BJ (cell line): ENCODE data around the gene SPATA16. TPM values are rescaled to one million over a fixed set of nuclear protein-coding genes. Genes with fewer than 3 reads are reported as not detected.

Source experiments
- CTCF ChIA-PET: fragments of 350-600 bp; formaldehyde crosslinking; extraction: SDS; loops from one replicate; lab custom pipeline; 2021; ENCODE audit warnings: antibody characterized with exemption, inconsistent platforms; lab: Yijun Ruan, JAX
- POLR2A ChIA-PET: fragments of 300-600 bp; sonication (Branson Sonifier 250); formaldehyde crosslinking; extraction: SDS; loops from one replicate; lab custom pipeline; 2021; ENCODE audit warnings: antibody characterized with exemption; lab: Charles Lee
- DNase-seq: peaks from one replicate; pipeline ENCODE4 v3.0.0-alpha.2; 2011; ENCODE audit warnings: low read depth
- H3K27me3 ChIP-seq: 2 replicates; pipeline ENCODE4 v1.6.0; 2011; ENCODE audit warnings: low read length; ENCODE audit not compliant: control insufficient read depth, insufficient read depth
- H3K36me3 ChIP-seq: 2 replicates; pipeline ENCODE4 v1.5.1; 2011; ENCODE audit warnings: low read length; ENCODE audit not compliant: control insufficient read depth, insufficient read depth
- H3K4me3 ChIP-seq: 2 replicates; pipeline ENCODE4 v1.5.1; 2011; ENCODE audit warnings: low read depth, mild to moderate bottlenecking, control low read depth, low read length
- polyA plus RNA-seq: library from polyadenylated mRNA; depleted of rRNA; stranded (reverse); fragments of >200 nt; gene quantifications from 2 replicates; pipeline ENCODE4 v1.2.3, GENCODE V29; 2011
- TF ChIP-seq, protein P1 (sequence below): IDR thresholded peaks from 2 replicates; pipeline ENCODE4 v1.5.1; 2011; ENCODE audit warnings: low read depth, mild to moderate bottlenecking, control low read depth, inconsistent platforms, low read length, moderate library complexity; ENCODE audit not compliant: insufficient read depth

SPATA16 gene
- polyA plus RNA-seq, 1 experiment = not detected

DNA sequence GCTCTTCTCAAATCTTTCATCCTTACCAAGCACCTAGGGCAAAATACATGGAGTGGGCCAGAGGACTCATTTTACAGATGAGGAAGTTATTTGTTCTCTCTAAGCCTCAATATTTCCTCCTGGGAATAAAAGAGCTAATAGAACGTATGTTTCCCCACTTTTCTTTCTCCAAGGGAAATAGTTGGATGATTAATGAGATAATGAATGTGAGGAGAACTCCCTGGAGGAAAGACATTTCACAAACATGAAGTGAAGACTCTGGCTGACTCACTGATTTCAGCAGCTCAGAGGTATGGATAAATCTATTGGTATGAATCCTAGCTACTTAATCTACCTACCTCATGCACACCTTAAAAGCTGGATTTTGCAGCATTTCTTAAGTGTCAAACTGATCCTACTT is 292.1 kb downstream of the SPATA16 start:
- no peak overlapping the region for H3K4me3 ChIP-seq
- no peaks in the 10 kb centered on the region for H3K36me3 ChIP-seq
- ChIA-PET POLR2A (no interaction called here), CTCF (interaction anchor here (0.7 to 1.7 kb wide), 2 partner anchors 10 to 12 kb away, joined by 3 to 6 read pairs; no protein-coding TSS in a partner anchor)
- DNase-seq = peak; percentile 14
- 0 out of 2 replicates have a peak, but pooled peaks cover 2% of the 10 kb centered on the region for H3K27me3 ChIP-seq
- TF ChIP-seq, protein P1, sequence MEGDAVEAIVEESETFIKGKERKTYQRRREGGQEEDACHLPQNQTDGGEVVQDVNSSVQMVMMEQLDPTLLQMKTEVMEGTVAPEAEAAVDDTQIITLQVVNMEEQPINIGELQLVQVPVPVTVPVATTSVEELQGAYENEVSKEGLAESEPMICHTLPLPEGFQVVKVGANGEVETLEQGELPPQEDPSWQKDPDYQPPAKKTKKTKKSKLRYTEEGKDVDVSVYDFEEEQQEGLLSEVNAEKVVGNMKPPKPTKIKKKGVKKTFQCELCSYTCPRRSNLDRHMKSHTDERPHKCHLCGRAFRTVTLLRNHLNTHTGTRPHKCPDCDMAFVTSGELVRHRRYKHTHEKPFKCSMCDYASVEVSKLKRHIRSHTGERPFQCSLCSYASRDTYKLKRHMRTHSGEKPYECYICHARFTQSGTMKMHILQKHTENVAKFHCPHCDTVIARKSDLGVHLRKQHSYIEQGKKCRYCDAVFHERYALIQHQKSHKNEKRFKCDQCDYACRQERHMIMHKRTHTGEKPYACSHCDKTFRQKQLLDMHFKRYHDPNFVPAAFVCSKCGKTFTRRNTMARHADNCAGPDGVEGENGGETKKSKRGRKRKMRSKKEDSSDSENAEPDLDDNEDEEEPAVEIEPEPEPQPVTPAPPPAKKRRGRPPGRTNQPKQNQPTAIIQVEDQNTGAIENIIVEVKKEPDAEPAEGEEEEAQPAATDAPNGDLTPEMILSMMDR = no peak

DNA sequence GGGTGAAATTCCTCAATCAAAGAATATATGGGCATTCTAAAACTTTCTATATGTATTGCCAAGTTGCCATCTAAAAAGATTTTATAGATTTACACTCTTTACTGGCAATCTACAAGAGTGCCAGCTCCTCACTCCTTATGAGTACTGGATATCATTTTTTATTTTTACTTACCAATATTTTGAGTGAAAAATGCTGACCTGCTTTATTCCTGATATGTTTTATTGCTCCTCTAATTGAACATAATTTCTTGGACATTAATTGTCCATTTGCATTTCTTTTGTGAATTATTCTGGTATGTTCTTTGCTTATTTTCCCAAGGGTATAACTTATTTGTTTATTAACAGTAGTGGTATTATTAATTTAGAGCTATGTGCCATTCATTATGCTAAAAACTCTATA is 293.7 kb downstream of the SPATA16 start:
- TF ChIP-seq, protein P1 = no peak
- CTCF ChIA-PET = interaction anchor here (1.7 kb wide), 1 partner anchor 11 kb away, joined by 6 read pairs; no protein-coding TSS in a partner anchor
- H3K27me3 ChIP-seq = no peaks in the 10 kb centered on the region
- POLR2A ChIA-PET = no interaction called here
- no peaks in the 10 kb centered on the region for H3K36me3 ChIP-seq
- no peak overlapping the region for H3K4me3 ChIP-seq
- DNase-seq = no peak

DNA sequence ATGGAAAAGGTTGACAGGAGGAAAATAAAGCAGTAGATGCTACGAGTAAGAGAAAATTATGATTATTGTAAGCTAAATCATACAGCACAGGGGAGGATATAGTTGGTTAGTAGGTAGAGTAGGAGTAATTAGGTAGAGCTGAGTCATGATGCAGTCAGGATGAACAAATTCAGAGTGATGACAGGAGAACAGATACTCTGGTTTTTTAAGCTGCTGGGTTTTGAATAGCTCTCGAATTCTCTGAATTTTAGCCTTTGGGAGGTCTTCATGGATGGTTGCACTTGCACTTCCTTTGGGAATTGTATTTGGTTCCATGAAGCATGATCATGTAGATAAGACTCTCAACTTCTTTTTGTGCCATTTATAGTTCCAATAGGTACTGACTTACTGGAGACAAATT is 294.3 kb downstream of the SPATA16 start:
- DNase-seq = no peak
- no peaks in the 10 kb centered on the region for H3K36me3 ChIP-seq
- H3K27me3 ChIP-seq = no peaks in the 10 kb centered on the region
- no peak overlapping the region for H3K4me3 ChIP-seq
- TF ChIP-seq, protein P1 = no peak
- CTCF ChIA-PET = no interaction called here
- POLR2A ChIA-PET = no interaction called here

DNA sequence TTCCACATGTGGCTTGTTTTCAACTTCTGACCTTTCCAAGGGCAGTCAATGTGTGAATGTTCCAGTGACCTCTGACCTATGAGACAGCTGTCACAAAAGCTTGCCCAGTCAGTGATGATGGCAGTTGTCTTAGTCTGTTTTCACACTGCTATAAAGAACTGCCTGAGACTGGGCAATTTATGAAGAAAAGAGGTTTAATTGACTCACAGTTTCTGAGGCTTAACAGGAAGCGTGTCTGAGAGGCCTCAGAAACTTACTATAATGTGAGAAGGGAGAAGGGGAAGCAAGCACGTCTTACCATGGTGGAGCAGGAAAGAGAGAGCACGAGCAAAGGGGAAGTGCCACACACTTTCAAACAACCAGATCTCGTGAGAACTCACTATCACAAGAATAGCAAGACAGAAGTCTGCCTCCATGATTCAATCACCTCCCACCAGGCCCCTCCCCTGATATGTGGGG is 294.9 kb downstream of the SPATA16 start:
- CTCF ChIA-PET = no interaction called here
- Histone ChIP-seq H3K4me3 (no peak overlapping the region), H3K27me3 (no peaks in the 10 kb centered on the region), H3K36me3 (no peaks in the 10 kb centered on the region)
- DNase-seq = no peak
- POLR2A ChIA-PET = no interaction called here
- TF ChIP-seq, protein P1 = no peak

DNA sequence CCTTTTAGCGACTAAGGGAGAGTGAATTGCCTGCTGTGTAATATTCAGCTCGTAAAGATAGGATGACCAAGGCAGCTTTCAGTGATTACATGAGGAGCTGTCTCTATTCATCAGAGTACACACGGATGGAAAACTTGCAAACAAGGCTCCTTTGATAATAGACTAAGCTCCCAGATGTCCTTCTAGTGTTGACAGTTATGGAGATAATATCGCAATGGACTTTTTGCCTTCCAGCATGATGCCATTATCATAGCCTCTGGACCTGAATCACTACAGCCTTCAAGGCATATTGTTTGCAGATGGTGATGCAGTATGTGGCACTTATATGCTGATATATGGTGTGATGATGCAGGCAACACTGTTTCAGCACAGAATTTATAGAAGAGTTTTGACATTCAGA is 296.6 kb downstream of the SPATA16 start:
- CTCF ChIA-PET = interaction anchor here (0.9 kb wide), 1 partner anchor 15 kb away, joined by 3 read pairs; no protein-coding TSS in a partner anchor
- Histone ChIP-seq H3K4me3 (no peak overlapping the region), H3K36me3 (no peaks in the 10 kb centered on the region), H3K27me3 (no peaks in the 10 kb centered on the region)
- TF ChIP-seq, protein P1 = no peak
- POLR2A ChIA-PET = no interaction called here
- no peak for DNase-seq
